A673 (cell line): ENCODE measurements around the gene ATIC. TPM values are rescaled to one million over a fixed set of nuclear protein-coding genes. Genes with fewer than 3 reads are reported as not detected.

ENCODE experiments used
- BruUV-seq: library from RNA; stranded (reverse); fragments of 400-500 nt; replicated peaks from 2 replicates; lab custom pipeline; 2021; lab: Mats Ljungman, UMichigan
- CTCF ChIA-PET: fragments of 300-600 bp; sonication (Branson Sonifier 250); formaldehyde crosslinking; loops from one replicate; lab custom pipeline; 2022; ENCODE audit warnings: antibody characterized with exemption; lab: Charles Lee
- POLR2A ChIA-PET: fragments of 300-600 bp; sonication (Branson Sonifier 250); formaldehyde crosslinking; loops from one replicate; lab custom pipeline; 2022; ENCODE audit warnings: antibody characterized with exemption; ENCODE audit not compliant: low non-redundant PET; lab: Charles Lee
- DNase-seq: peaks from one replicate; pipeline ENCODE4 v3.0.0-alpha.2; 2015; ENCODE audit warnings: low spot score
- H3K27ac ChIP-seq: fragments of 200-600 bp; sonication (generic); 2 replicates; pipeline ENCODE4 v1.5.1; 2016; ENCODE audit warnings: mixed run types, low read depth, mild to moderate bottlenecking, mixed read lengths, antibody characterized with exemption, low read length; ENCODE audit not compliant: poor library complexity, severe bottlenecking
- H3K27me3 ChIP-seq: fragments of 200-600 bp; sonication (generic); replicated peaks from 2 replicates; pipeline ENCODE4 v1.6.1; 2017; ENCODE audit warnings: mixed run types, low read depth, mild to moderate bottlenecking, mixed read lengths, antibody characterized with exemption, low read length; ENCODE audit not compliant: insufficient read depth, poor library complexity
- H3K36me3 ChIP-seq: fragments of 200-600 bp; sonication (generic); 2 replicates; pipeline ENCODE4 v1.6.1; 2016; ENCODE audit warnings: mixed run types, mild to moderate bottlenecking, mixed read lengths, antibody characterized with exemption, low read length; ENCODE audit not compliant: insufficient read depth, poor library complexity, severe bottlenecking
- H3K4me1 ChIP-seq: fragments of 200-600 bp; sonication (generic); 2 replicates; pipeline ENCODE4 v1.6.1; 2017; ENCODE audit warnings: mixed run types, mild to moderate bottlenecking, mixed read lengths, antibody characterized with exemption, low read length; ENCODE audit not compliant: insufficient read depth, poor library complexity, severe bottlenecking
- H3K4me3 ChIP-seq: fragments of 200-600 bp; sonication (generic); 2 replicates; pipeline ENCODE4 v1.5.1; 2016; ENCODE audit warnings: low read depth, mixed run types, mild to moderate bottlenecking, mixed read lengths, low read length; ENCODE audit not compliant: poor library complexity, severe bottlenecking
- H3K9me3 ChIP-seq: fragments of 200-600 bp; sonication (generic); 2 replicates; pipeline ENCODE4 v1.6.1; 2016; ENCODE audit warnings: mixed run types, low read depth, mild to moderate bottlenecking, mixed read lengths, antibody characterized with exemption, low read length; ENCODE audit not compliant: poor library complexity, severe bottlenecking
- EZH2 ChIP-seq: fragments of 200-600 bp; sonication (generic); IDR thresholded peaks from 2 replicates; pipeline ENCODE4 v1.6.1; 2017; ENCODE audit warnings: borderline replicate concordance, low read depth, mild to moderate bottlenecking, mixed read lengths, antibody characterized with exemption, low read length; ENCODE audit not compliant: poor library complexity, severe bottlenecking
- intact Hi-C: fragments of 100-400 bp; cut with micrococcal nuclease; formaldehyde crosslinking; loops from one replicate; pipeline ENCODE4 v1.10.0; 2022; ENCODE audit not compliant: unreplicated experiment
- total RNA-seq: library from RNA; stranded (reverse); gene quantifications from 2 replicates; pipeline ENCODE4 v1.2.3, GENCODE V29; 2021
- TF ChIP-seq, protein P1 (sequence below): fragments of 300-800, 200-600 bp; sonication (generic); conservative IDR thresholded peaks from 2 replicates; pipeline ENCODE4 v1.5.1; 2017; ENCODE audit warnings: low read depth, mild to moderate bottlenecking, antibody characterized with exemption, low read length, moderate library complexity, mixed read lengths

The ATIC gene
- total RNA-seq, 1 experiment from 2014 or later, result 328 TPM

DNA sequence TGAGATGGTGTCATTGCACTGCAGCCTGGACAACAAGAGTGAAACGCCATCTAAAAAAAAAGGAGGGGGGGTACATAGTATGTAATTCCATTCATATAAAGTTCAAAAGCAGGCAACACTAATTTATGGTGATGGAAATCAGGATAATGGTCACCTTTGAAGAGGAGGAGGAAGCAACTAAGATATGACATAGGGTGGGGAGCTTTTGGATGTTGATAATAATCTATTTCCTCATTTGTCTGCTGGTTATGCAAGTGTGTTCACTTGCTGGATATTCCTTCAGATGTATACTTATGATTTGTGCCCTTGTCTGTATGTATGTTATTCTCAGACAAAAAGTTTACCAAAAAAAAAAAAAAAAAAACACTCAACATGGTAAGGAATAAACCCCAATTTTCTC, 28.6 kb upstream of the ATIC start:
- BruUV-seq, result no TSS peak
- Histone ChIP-seq H3K36me3 (no peaks in the 10 kb centered on the region), H3K27ac (no peak overlapping the region), H3K4me3 (no peak overlapping the region), H3K4me1 (no peaks in the 10 kb centered on the region), H3K9me3 (no peaks in the 10 kb centered on the region), H3K27me3 (no peaks in the 10 kb centered on the region)
- POLR2A ChIA-PET, result no interaction called here
- intact Hi-C loops, result no loop called here
- TF ChIP-seq, protein P1, sequence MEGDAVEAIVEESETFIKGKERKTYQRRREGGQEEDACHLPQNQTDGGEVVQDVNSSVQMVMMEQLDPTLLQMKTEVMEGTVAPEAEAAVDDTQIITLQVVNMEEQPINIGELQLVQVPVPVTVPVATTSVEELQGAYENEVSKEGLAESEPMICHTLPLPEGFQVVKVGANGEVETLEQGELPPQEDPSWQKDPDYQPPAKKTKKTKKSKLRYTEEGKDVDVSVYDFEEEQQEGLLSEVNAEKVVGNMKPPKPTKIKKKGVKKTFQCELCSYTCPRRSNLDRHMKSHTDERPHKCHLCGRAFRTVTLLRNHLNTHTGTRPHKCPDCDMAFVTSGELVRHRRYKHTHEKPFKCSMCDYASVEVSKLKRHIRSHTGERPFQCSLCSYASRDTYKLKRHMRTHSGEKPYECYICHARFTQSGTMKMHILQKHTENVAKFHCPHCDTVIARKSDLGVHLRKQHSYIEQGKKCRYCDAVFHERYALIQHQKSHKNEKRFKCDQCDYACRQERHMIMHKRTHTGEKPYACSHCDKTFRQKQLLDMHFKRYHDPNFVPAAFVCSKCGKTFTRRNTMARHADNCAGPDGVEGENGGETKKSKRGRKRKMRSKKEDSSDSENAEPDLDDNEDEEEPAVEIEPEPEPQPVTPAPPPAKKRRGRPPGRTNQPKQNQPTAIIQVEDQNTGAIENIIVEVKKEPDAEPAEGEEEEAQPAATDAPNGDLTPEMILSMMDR, result no peak
- no peak for TF ChIP-seq EZH2
- DNase-seq, result no peak
- CTCF ChIA-PET, result no interaction called here

DNA sequence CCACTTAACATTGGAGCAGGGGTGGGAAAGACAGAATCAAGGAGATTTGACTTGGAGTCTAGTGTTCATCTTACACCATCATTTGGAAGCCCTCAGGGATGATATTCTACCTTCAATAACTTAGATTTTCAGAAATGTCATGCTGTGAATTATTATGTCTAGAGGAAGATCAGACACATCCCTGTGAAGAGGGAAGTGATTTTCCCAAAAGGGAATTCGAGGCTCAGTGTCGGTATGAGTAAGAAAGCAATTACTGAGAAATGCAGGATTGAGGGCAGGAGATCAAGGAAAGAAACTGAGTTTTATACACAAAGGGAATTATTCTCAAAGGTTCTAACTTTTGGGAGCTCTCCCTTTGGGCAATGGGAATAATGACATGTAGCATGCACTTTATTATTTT, 25.6 kb upstream of the ATIC start:
- Histone ChIP-seq H3K27me3 (no peaks in the 10 kb centered on the region), H3K36me3 (no peaks in the 10 kb centered on the region), H3K27ac (no peak overlapping the region), H3K9me3 (no peaks in the 10 kb centered on the region), H3K4me1 (no peaks in the 10 kb centered on the region), H3K4me3 (no peak overlapping the region)
- BruUV-seq, result no TSS peak
- CTCF ChIA-PET, result no interaction called here
- intact Hi-C loops, result no loop called here
- no peak for DNase-seq
- POLR2A ChIA-PET, result no interaction called here
- TF ChIP-seq, protein P1, result no peak
- TF ChIP-seq EZH2, result no peak

DNA sequence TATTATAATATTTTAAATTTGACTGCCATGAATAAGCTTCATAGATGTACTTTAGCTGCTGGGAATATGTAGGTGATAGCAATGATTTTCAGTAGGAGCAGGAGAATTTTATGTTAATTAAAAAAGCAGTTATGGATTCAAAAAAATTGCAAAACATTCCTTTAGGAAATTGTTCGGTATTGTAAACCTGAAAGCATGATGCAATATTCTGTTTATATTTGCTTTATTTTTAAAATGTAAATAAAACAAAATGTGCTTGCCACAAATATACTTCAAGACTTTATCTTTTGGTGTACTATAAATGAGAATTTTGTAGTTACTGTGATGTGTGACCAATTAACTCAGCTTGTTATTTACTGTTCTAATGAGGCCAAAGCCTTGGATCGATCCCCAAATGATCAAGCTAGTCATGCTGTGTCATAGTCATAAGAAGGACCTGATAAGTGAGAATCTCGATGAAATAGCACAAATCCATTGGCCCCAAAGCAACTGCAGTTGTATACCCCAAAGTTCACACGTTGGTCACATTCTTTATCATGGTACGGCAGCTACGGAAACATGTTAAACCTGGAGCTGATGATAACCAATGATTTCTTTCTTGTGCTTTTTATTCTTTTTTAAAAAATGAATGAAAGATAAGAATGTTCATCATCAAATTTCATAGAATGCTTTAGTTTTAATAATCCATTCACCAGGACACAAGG, 23.6 kb upstream of the ATIC start:
- Histone ChIP-seq H3K9me3 (no peaks in the 10 kb centered on the region), H3K27me3 (no peaks in the 10 kb centered on the region), H3K4me3 (no peak overlapping the region), H3K4me1 (no peaks in the 10 kb centered on the region), H3K36me3 (no peaks in the 10 kb centered on the region), H3K27ac (no peak overlapping the region)
- intact Hi-C loops, result no loop called here
- POLR2A ChIA-PET, result no interaction called here
- DNase-seq, result no peak
- TF ChIP-seq, protein P1, result no peak
- no peak for TF ChIP-seq EZH2
- CTCF ChIA-PET, result no interaction called here
- no TSS peak for BruUV-seq
